ENCODE data around the gene ADGRA1. TPM values are rescaled to one million over a fixed set of nuclear protein-coding genes. Genes with fewer than 3 reads are reported as not detected.

The ADGRA1 gene
- total and polyA plus RNA-seq, 10 of the 15 experiments (the other 5 are each of a cell fraction or from before 2014, with no cell fraction given): not detected

DNA sequence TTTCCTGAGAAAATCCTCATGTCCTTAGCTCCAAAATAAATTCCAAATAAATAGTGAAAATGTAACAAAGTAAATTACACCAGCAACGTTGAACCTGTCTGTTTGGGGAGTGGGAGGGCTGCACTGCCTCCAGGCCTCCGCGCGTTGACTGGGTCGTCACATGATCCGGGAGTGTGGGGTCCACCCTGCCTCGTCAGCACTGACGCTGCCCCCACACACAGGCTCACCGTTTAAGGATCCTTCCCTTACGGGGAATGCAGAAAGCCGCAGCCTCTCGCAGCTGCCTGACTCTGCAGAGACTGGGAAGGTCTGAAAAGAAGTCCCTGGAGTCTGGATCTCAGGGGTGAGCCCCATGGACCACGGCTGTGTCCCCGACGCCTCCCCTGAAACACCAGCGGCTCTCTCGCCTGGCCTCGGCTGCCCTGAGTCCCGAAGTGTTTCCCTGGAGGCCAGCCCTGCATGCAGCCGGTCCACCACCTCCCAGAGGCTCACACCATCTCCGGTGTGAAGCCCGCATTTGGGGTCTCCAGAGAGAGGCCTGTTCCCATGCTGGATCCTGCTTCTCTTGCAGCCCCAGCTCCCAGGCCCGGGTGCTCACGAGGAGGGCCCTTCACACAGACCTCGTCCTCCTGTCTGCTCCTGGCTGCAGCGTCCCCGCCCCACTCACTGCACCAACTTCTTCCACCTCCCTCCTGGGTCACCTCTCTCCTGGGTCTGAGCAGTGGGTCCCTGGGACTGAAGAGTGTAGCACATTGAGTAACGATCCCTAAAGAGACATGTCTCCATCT is 49.5 kb upstream of the ADGRA1 start:
- ChIA-PET RAD21 (ENCODE audit: unreplicated experiment) (no interaction called here), SMC1A (ENCODE audit: uncharacterized antibody, unreplicated experiment) (no interaction called here), POLR2A (no interaction called here), CTCF (no interaction called here)
- Histone ChIP-seq H2AFZ (ENCODE audit: control insufficient read depth, low read depth, low read length) (no peak overlapping the region), H4K20me1 (ENCODE audit: control insufficient read depth, insufficient read depth) (no peaks in the 10 kb centered on the region), H3K9me3 (replicated peaks; ENCODE audit: control insufficient read depth, insufficient read depth, low read length) (no peaks in the 10 kb centered on the region), H3K27ac (ENCODE audit: control insufficient read depth, insufficient read depth) (no peak overlapping the region), H3K4me3 (no peak overlapping the region), H3K79me2 (ENCODE audit: control insufficient read depth, insufficient read depth, low read length) (no peaks in the 10 kb centered on the region), H3K4me1 (ENCODE audit: control insufficient read depth, insufficient read depth, low read length) (no peaks in the 10 kb centered on the region), H3K36me3 (ENCODE audit: control insufficient read depth in 2 of 2, insufficient read depth in 2 of 2, low read length in 1 of 2) (no peaks in the 10 kb centered on the region), H3K9ac (ENCODE audit: control insufficient read depth, insufficient read depth, low read length) (no peak overlapping the region), H3K4me2 (ENCODE audit: control insufficient read depth, insufficient read depth) (no peak overlapping the region), H3K27me3 (replicated peaks in 1 of 2; ENCODE audit: control insufficient read depth in 2 of 2, insufficient read depth in 2 of 2, low read length in 1 of 2) (no peaks in the 10 kb centered on the region)
- FAIRE-seq (no peak), DNase-seq (ENCODE audit: low read depth, low spot score) (no peak), ATAC-seq (no peak)
- TF ChIP-seq TARDBP (IDR thresholded peaks at IDR 0.05; ENCODE audit: borderline replicate concordance) (no peak), PAX8 (IDR thresholded peaks at IDR 0.05) (no peak), POU2F2 (IDR thresholded peaks at IDR 0.05; ENCODE audit: borderline replicate concordance, low read depth, low read length) (no peak), TAF1 (IDR thresholded peaks at IDR 0.05; ENCODE audit: borderline replicate concordance, low read depth, low read length) (no peak), JUND (IDR thresholded peaks at IDR 0.05; ENCODE audit: low read depth, low read length) (no peak), ETV6 (conservative IDR thresholded peaks at IDR 0.05 in 1 of 2, IDR thresholded peaks at IDR 0.05 in 1 of 2; ENCODE audit: borderline replicate concordance in 1 of 2, low read depth in 1 of 2) (no peak), SUZ12 (IDR thresholded peaks at IDR 0.05; ENCODE audit: unreplicated experiment) (no peak), SIN3A (IDR thresholded peaks at IDR 0.05; ENCODE audit: low read depth, low read length) (no peak), POLR2AphosphoS5 (IDR thresholded peaks at IDR 0.05; ENCODE audit: low read length) (no peak), LARP7 (IDR thresholded peaks at IDR 0.05) (no peak), STAT3 (IDR thresholded peaks at IDR 0.05; ENCODE audit: low read depth, low read length) (no peak), EZH2 (IDR thresholded peaks at IDR 0.05; ENCODE audit: borderline replicate concordance, control insufficient read depth, low read depth, low read length) (no peak)
- TF ChIP-seq, protein P1, sequence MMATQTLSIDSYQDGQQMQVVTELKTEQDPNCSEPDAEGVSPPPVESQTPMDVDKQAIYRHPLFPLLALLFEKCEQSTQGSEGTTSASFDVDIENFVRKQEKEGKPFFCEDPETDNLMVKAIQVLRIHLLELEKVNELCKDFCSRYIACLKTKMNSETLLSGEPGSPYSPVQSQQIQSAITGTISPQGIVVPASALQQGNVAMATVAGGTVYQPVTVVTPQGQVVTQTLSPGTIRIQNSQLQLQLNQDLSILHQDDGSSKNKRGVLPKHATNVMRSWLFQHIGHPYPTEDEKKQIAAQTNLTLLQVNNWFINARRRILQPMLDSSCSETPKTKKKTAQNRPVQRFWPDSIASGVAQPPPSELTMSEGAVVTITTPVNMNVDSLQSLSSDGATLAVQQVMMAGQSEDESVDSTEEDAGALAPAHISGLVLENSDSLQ (IDR thresholded peaks at IDR 0.05): no peak
- TF ChIP-seq, protein P2, sequence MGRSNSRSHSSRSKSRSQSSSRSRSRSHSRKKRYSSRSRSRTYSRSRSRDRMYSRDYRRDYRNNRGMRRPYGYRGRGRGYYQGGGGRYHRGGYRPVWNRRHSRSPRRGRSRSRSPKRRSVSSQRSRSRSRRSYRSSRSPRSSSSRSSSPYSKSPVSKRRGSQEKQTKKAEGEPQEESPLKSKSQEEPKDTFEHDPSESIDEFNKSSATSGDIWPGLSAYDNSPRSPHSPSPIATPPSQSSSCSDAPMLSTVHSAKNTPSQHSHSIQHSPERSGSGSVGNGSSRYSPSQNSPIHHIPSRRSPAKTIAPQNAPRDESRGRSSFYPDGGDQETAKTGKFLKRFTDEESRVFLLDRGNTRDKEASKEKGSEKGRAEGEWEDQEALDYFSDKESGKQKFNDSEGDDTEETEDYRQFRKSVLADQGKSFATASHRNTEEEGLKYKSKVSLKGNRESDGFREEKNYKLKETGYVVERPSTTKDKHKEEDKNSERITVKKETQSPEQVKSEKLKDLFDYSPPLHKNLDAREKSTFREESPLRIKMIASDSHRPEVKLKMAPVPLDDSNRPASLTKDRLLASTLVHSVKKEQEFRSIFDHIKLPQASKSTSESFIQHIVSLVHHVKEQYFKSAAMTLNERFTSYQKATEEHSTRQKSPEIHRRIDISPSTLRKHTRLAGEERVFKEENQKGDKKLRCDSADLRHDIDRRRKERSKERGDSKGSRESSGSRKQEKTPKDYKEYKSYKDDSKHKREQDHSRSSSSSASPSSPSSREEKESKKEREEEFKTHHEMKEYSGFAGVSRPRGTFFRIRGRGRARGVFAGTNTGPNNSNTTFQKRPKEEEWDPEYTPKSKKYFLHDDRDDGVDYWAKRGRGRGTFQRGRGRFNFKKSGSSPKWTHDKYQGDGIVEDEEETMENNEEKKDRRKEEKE (IDR thresholded peaks at IDR 0.05): no peak
- WGBS (ENCODE audit: insufficient coverage, insufficient replicate concordance, low lambda C conversion rate, missing lambda C conversion rate): 53% methylated on average over 27 of the region's 28 CpGs
- in situ Hi-C loops (cut with MboI): no loop called here
- BruUV-seq (replicated peaks): no TSS peak
- intact Hi-C loops (cut with micrococcal nuclease; ENCODE audit: unreplicated experiment): no loop called here
